ENCODE data around the gene INPP5K.

The INPP5K gene

DNA sequence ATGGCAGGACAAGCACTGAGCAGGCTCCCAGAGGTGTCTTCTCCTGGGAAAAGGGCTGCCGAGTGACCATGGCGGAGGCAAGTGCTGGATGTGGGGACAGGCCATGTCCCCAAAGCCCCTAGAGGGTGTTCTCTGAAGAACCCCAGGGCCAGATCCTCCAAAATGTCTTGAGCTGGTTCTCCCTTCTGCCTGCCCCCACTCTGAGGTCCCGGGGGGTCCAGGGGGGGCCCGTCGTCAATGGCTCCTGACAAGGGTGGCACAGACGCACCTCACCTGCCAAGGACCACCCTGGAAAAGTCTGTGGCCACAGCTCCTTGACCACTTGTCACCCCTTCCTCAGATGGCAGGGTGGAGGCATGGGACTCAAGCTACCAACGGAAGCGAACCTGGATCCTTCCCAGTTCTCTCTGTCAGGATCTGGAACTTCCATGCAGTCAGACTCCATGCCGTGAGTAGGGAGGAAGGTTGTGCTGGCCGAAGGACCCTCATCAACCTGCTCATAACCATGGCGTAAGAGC is 21.6 kb downstream of the INPP5K start:
- no peak overlapping the region for H3K4ac ChIP-seq (ENCODE audit: low read length)
- WGBS, 2 donors (ENCODE audit: extremely low coverage in 2 of 2, insufficient read length in 2 of 2, insufficient replicate concordance in 1 of 2): no CpG with 5 or more reads among the region's 11 CpGs
- H3K79me1 ChIP-seq (ENCODE audit: low read depth, low read length): peaks cover 4% of the 10 kb centered on the region
- H3K9me3 ChIP-seq (replicated peaks in 1 of 2; ENCODE audit: control insufficient read depth in 2 of 2, insufficient read depth in 1 of 2, low read depth in 1 of 2, low read length in 2 of 2): no peaks in the 10 kb centered on the region
- DNase-seq (ENCODE audit: low spot score): no peak
- H4K91ac ChIP-seq (ENCODE audit: low read depth, low read length, poor library complexity): no peak overlapping the region
- peaks cover 2 to 14% of the 10 kb centered on the region in 2 donors for H3K36me3 ChIP-seq (replicated peaks in 1 of 2; ENCODE audit: control insufficient read depth in 2 of 2, insufficient read depth in 2 of 2, low read length in 2 of 2)
- H2BK120ac ChIP-seq (ENCODE audit: low read depth, low read length): no peak overlapping the region
- no peak overlapping the region for H3K4me3 ChIP-seq (ENCODE audit: low read length in 2 of 2)
- H3K4me2 ChIP-seq (ENCODE audit: insufficient read depth, low read length, poor library complexity, severe bottlenecking): no peak overlapping the region
- no peaks in the 10 kb centered on the region for H3K27me3 ChIP-seq (ENCODE audit: control insufficient read depth in 3 of 3, insufficient read depth in 3 of 3, low read depth in 1 of 3, low read length in 3 of 3)
- no peak overlapping the region for H2AFZ ChIP-seq (ENCODE audit: low read length)
- H3K9ac ChIP-seq (ENCODE audit: low read depth, low read length, poor library complexity): peak overlapping the region; percentile 50
- no peak overlapping the region for H2BK5ac ChIP-seq (ENCODE audit: low read length)
- H3K23ac ChIP-seq (ENCODE audit: low read depth, low read length, poor library complexity): no peak overlapping the region
- H3K4me1 ChIP-seq (ENCODE audit: control insufficient read depth in 2 of 2, insufficient read depth in 1 of 2, low read depth in 1 of 2, low read length in 2 of 2): peaks cover 14 to 17% of the 10 kb centered on the region in 2 donors
- no peak overlapping the region for H3K27ac ChIP-seq (replicated peaks; ENCODE audit: low read length)
- no peak overlapping the region for H2AK5ac ChIP-seq (ENCODE audit: low read depth, low read length)
- no peak overlapping the region for H2BK15ac ChIP-seq (ENCODE audit: low read length)
- no peak overlapping the region for H2BK12ac ChIP-seq (ENCODE audit: low read length)
- no peak overlapping the region for H3K14ac ChIP-seq (ENCODE audit: low read length)
- no peak overlapping the region for H3K18ac ChIP-seq (ENCODE audit: low read length)
- no peak overlapping the region for H4K8ac ChIP-seq (ENCODE audit: low read depth, low read length)

DNA sequence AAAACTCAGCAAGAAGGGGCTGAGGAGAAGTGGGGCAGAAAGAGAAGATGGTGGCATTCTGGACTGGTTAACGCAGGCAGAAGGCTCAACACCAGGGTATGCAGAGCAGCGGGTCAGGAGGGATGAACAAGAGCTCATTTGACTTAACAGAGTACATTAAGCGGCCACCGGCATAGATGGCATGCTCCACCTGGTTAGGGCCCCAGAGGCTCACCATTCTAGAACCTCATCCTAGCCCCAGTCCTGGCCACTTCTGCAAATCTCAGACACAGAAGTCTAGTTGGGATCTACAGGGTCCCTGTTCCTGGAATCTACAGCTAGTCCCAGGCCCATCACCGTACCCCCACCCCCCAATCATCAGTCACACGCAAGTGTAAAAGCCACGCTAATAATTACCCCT is 22.2 kb downstream of the INPP5K start:
- DNase-seq (ENCODE audit: low spot score): no peak
- no peak overlapping the region for H2BK120ac ChIP-seq (ENCODE audit: low read depth, low read length)
- H3K27me3 ChIP-seq (ENCODE audit: control insufficient read depth in 3 of 3, insufficient read depth in 3 of 3, low read depth in 1 of 3, low read length in 3 of 3): no peaks in the 10 kb centered on the region
- H3K36me3 ChIP-seq (replicated peaks in 1 of 2; ENCODE audit: control insufficient read depth in 2 of 2, insufficient read depth in 2 of 2, low read length in 2 of 2): peaks cover 2 to 14% of the 10 kb centered on the region in 2 donors
- H3K14ac ChIP-seq (ENCODE audit: low read length): no peak overlapping the region
- no peak overlapping the region for H3K4me3 ChIP-seq (ENCODE audit: low read length in 2 of 2)
- H3K4ac ChIP-seq (ENCODE audit: low read length): no peak overlapping the region
- no peak overlapping the region for H2BK5ac ChIP-seq (ENCODE audit: low read length)
- H2BK15ac ChIP-seq (ENCODE audit: low read length): no peak overlapping the region
- no peak overlapping the region for H3K27ac ChIP-seq (replicated peaks; ENCODE audit: low read length)
- H2AK5ac ChIP-seq (ENCODE audit: low read depth, low read length): no peak overlapping the region
- peaks cover 4% of the 10 kb centered on the region for H3K79me1 ChIP-seq (ENCODE audit: low read depth, low read length)
- H3K9ac ChIP-seq (ENCODE audit: low read depth, low read length, poor library complexity): no peak overlapping the region
- H3K4me2 ChIP-seq (ENCODE audit: insufficient read depth, low read length, poor library complexity, severe bottlenecking): no peak overlapping the region
- H3K9me3 ChIP-seq (replicated peaks in 1 of 2; ENCODE audit: control insufficient read depth in 2 of 2, insufficient read depth in 1 of 2, low read depth in 1 of 2, low read length in 2 of 2): no peaks in the 10 kb centered on the region
- H3K23ac ChIP-seq (ENCODE audit: low read depth, low read length, poor library complexity): no peak overlapping the region
- no peak overlapping the region for H4K8ac ChIP-seq (ENCODE audit: low read depth, low read length)
- H3K18ac ChIP-seq (ENCODE audit: low read length): no peak overlapping the region
- H2AFZ ChIP-seq (ENCODE audit: low read length): no peak overlapping the region
- H4K91ac ChIP-seq (ENCODE audit: low read depth, low read length, poor library complexity): no peak overlapping the region
- H3K4me1 ChIP-seq (ENCODE audit: control insufficient read depth in 2 of 2, insufficient read depth in 1 of 2, low read depth in 1 of 2, low read length in 2 of 2): peaks cover 14 to 17% of the 10 kb centered on the region in 2 donors
- no peak overlapping the region for H2BK12ac ChIP-seq (ENCODE audit: low read length)
- WGBS, 2 donors (ENCODE audit: extremely low coverage in 2 of 2, insufficient read length in 2 of 2, insufficient replicate concordance in 1 of 2): no CpG with 5 or more reads among the region's 7 CpGs

DNA sequence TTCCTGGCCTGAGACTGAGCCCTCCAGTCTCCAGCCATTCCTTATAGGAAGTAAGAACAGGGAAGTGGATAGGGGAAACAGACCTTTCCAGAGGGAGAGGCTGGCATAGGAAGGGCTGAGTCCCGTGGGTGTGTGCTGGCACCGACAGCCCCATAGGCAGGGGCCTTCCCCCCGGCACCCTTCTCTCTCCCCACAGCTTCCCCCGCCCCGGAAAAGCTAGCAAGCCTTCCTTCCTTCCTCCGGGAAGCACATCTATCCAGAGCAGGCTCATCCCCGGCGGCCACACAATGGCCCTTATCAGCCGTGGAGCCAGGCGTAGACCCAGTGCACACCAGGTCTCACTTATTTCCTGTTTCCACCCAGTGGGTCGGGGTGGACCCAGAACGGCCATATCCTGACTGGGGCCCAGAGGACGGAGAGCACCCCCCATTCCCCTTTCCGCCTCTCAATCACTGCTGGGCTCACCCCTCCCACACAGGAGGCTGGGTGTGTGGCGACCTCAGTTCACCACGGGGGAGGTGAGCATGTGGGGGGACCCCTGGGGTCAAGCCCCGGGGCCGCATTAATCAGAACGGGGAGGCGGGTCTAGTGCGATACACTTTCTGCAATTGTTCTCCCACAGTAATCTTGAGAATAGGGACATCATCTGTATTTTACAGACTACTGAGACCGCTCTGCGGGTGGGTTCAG is 23.0 kb downstream of the INPP5K start:
- no peak for DNase-seq (ENCODE audit: low spot score)
- Histone ChIP-seq H2BK15ac (ENCODE audit: low read length) (no peak overlapping the region), H3K36me3 (replicated peaks in 1 of 2; ENCODE audit: control insufficient read depth in 2 of 2, insufficient read depth in 2 of 2, low read length in 2 of 2) (peaks cover 2 to 14% of the 10 kb centered on the region in 2 donors), H3K9me3 (replicated peaks in 1 of 2; ENCODE audit: control insufficient read depth in 2 of 2, insufficient read depth in 1 of 2, low read depth in 1 of 2, low read length in 2 of 2) (no peaks in the 10 kb centered on the region), H4K8ac (ENCODE audit: low read depth, low read length) (no peak overlapping the region), H3K18ac (ENCODE audit: low read length) (no peak overlapping the region), H3K23ac (ENCODE audit: low read depth, low read length, poor library complexity) (no peak overlapping the region), H3K4me2 (ENCODE audit: insufficient read depth, low read length, poor library complexity, severe bottlenecking) (no peak overlapping the region), H3K14ac (ENCODE audit: low read length) (no peak overlapping the region), H2AK5ac (ENCODE audit: low read depth, low read length) (no peak overlapping the region), H3K4me1 (ENCODE audit: control insufficient read depth in 2 of 2, insufficient read depth in 1 of 2, low read depth in 1 of 2, low read length in 2 of 2) (peaks cover 20 to 23% of the 10 kb centered on the region in 2 donors), H3K4me3 (ENCODE audit: low read length in 2 of 2) (no peak overlapping the region), H2BK5ac (ENCODE audit: low read length) (peak overlapping the region; percentile 62), H4K91ac (ENCODE audit: low read depth, low read length, poor library complexity) (no peak overlapping the region), H2BK12ac (ENCODE audit: low read length) (no peak overlapping the region), H3K4ac (ENCODE audit: low read length) (no peak overlapping the region), H2BK120ac (ENCODE audit: low read depth, low read length) (no peak overlapping the region), H3K79me1 (ENCODE audit: low read depth, low read length) (peaks cover 4% of the 10 kb centered on the region), H3K27ac (replicated peaks; ENCODE audit: low read length) (no peak overlapping the region), H2AFZ (ENCODE audit: low read length) (no peak overlapping the region), H3K9ac (ENCODE audit: low read depth, low read length, poor library complexity) (no peak overlapping the region), H3K27me3 (ENCODE audit: control insufficient read depth in 3 of 3, insufficient read depth in 3 of 3, low read depth in 1 of 3, low read length in 3 of 3) (no peaks in the 10 kb centered on the region)
- no CpG with 5 or more reads among the region's 23 CpGs for WGBS, 2 donors (ENCODE audit: extremely low coverage in 2 of 2, insufficient read length in 2 of 2, insufficient replicate concordance in 1 of 2)

DNA sequence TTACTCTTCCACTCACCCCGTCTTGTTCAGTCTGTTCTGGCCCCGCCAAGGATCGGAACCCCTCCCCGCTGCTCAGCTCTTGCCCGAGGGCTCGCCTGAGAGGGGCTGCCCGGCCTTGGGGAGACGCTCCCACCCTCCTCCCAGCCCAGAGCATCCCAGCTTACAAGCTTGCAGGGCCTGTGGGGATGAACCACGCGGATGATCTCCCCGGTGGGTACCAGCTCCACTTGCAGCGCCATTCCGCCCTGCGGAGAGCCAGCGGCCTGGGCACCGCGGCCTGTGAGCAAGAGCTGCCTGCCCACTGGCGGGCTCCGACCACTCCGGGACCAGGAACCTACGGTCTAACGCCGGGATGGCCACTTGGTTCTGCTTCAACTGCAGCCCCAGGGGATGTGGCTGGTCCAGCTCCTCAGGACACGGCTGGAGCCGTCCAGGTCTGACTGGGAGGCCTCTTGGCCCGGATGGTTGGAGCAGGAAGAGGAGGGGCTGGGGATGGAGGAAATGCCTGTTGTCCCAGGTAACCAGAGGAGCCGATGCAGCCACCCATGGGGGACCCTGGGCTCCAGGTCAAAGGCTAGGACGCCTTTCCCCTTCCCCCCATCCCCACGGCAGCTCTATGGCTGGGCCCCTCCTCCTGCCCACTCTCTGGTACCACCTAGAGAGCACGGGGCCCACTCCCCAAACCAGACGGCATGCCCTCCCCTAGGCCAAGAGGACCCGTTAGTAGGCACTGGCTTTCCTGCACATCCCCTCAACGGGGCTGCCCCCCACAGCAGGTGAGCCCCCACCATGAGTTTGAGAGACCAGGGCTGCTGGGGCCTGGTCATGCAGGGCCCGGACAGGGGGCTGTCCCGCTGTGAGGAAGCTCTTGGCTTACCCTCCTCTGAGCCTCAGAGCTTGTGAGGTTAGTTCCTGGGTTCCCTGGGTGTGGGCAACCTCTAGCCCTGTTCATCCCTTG is 23.9 kb downstream of the INPP5K start, which contains the start of gene MYO1C:
Gene MYO1C, minus strand, starts transcription at position 438 of the 958 bp plus-strand sequence. Its CDS starts 199 bp downstream, at position 239.
- Histone ChIP-seq H2AFZ (ENCODE audit: low read length) (peak within 1 kb of the TSS; percentile 93), H3K18ac (ENCODE audit: low read length) (peak within 1 kb of the TSS; percentile 95), H2BK15ac (ENCODE audit: low read length) (peak within 1 kb of the TSS; percentile 60), H3K27ac (replicated peaks; ENCODE audit: low read length) (no peak within 1 kb of the TSS), H3K27me3 (ENCODE audit: control insufficient read depth in 3 of 3, insufficient read depth in 3 of 3, low read depth in 1 of 3, low read length in 3 of 3) (no peaks in the 10 kb centered on the region), H3K36me3 (replicated peaks in 1 of 2; ENCODE audit: control insufficient read depth in 2 of 2, insufficient read depth in 2 of 2, low read length in 2 of 2) (peaks cover 2 to 14% of the 10 kb centered on the region in 2 donors), H3K23ac (ENCODE audit: low read depth, low read length, poor library complexity) (peak within 1 kb of the TSS; percentile 48), H3K4ac (ENCODE audit: low read length) (peak within 1 kb of the TSS; percentile 96), H3K4me1 (ENCODE audit: control insufficient read depth in 2 of 2, insufficient read depth in 1 of 2, low read depth in 1 of 2, low read length in 2 of 2) (peaks cover 23 to 25% of the 10 kb centered on the region in 2 donors), H4K91ac (ENCODE audit: low read depth, low read length, poor library complexity) (no peak within 1 kb of the TSS), H2BK120ac (ENCODE audit: low read depth, low read length) (no peak within 1 kb of the TSS), H2BK12ac (ENCODE audit: low read length) (peak within 1 kb of the TSS; percentile 51), H3K14ac (ENCODE audit: low read length) (peak within 1 kb of the TSS; percentile 83), H3K4me3 (ENCODE audit: low read length in 2 of 2) (peak within 1 kb of the TSS; percentile 82 to 87), H3K9me3 (replicated peaks in 1 of 2; ENCODE audit: control insufficient read depth in 2 of 2, insufficient read depth in 1 of 2, low read depth in 1 of 2, low read length in 2 of 2) (no peaks in the 10 kb centered on the region), H2AK5ac (ENCODE audit: low read depth, low read length) (peak within 1 kb of the TSS; percentile 95), H2BK5ac (ENCODE audit: low read length) (peak within 1 kb of the TSS; percentile 83), H4K8ac (ENCODE audit: low read depth, low read length) (peak within 1 kb of the TSS; percentile 4), H3K9ac (ENCODE audit: low read depth, low read length, poor library complexity) (peak within 1 kb of the TSS; percentile 87), H3K4me2 (ENCODE audit: insufficient read depth, low read length, poor library complexity, severe bottlenecking) (peak within 1 kb of the TSS; percentile 93), H3K79me1 (ENCODE audit: low read depth, low read length) (peaks cover 1% of the 10 kb centered on the region)
- no CpG with 5 or more reads among the region's 35 CpGs for WGBS, 2 donors (ENCODE audit: extremely low coverage in 2 of 2, insufficient read length in 2 of 2, insufficient replicate concordance in 1 of 2)
- DNase-seq (ENCODE audit: low spot score): no peak
